ES-I3 (cell line): ENCODE data around the gene ITK.

ENCODE experiments used
- H3K36me3 ChIP-seq: 2 replicates; pipeline ENCODE4 v1.6.1; 2013; ENCODE audit warnings: mild to moderate bottlenecking, low read length, control low read depth, moderate library complexity; ENCODE audit not compliant: insufficient read depth
- H3K4me1 ChIP-seq: 2 replicates; pipeline ENCODE4 v1.6.1; 2013; ENCODE audit warnings: mild to moderate bottlenecking, control low read depth, low read length; ENCODE audit not compliant: insufficient read depth
- H3K9ac ChIP-seq: 2 replicates; pipeline ENCODE4 v1.6.1; 2013; ENCODE audit warnings: low read depth, mild to moderate bottlenecking, low read length, moderate library complexity
- H3K9me3 ChIP-seq: 2 replicates; pipeline ENCODE4 v1.6.1; 2013; ENCODE audit warnings: mild to moderate bottlenecking, low read length, moderate library complexity; ENCODE audit not compliant: control insufficient read depth, insufficient read depth

The ITK gene

GRCh38 chr5:157266286-157267007 is 85.8 kb downstream of the ITK start:
- H3K4me1 ChIP-seq = peaks cover 25% of the 10 kb centered on the region
- H3K9me3 ChIP-seq = no peaks in the 10 kb centered on the region
- H3K9ac ChIP-seq = peak overlapping the region; percentile 74
- no peaks in the 10 kb centered on the region for H3K36me3 ChIP-seq

GRCh38 chr5:157267025-157267424 is 86.4 kb downstream of the ITK start:
- Histone ChIP-seq H3K36me3 (0 out of 2 replicates have a peak, but pooled peaks cover 3% of the 10 kb centered on the region), H3K9me3 (no peaks in the 10 kb centered on the region), H3K4me1 (peaks cover 25% of the 10 kb centered on the region), H3K9ac (peak overlapping the region; percentile 74)

DNA sequence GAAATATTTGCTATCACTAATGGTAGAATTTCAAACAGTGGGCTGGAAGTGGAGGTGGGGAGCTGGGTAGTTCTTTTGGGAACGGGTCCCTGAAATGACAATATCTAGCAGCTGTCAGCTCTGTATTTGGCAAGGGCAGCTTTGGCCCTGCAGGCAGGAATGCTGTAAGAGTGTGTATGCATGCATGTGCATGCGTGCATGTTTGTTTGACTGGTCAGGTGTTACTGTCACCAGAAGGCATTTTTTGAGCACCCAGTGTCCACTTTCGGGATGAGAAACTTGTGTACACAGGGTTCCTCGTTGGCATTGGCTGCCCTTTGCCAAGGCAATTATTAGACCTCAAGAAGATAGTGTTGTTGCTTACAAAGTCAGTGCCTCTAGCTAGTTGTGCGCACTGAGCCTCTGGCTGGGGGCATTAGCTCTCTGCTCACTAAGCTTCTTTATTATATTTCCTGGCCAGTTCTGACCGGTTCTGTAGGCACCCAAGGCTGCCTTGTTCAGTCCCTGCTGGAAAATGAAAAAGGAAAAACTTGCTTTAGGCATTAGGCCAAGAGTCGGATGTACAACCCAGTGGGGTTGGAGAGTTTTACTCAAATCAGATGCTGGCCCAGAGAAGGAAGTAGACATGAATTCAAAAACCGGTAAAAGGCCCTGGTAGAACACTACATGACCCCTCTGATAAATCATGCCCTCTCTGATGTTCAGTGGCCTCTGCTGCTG is 87.3 kb downstream of the ITK start:
- no peaks in the 10 kb centered on the region for H3K9me3 ChIP-seq
- no peak overlapping the region for H3K9ac ChIP-seq
- H3K36me3 ChIP-seq = 0 out of 2 replicates have a peak, but pooled peaks cover 3% of the 10 kb centered on the region
- H3K4me1 ChIP-seq = peaks cover 25% of the 10 kb centered on the region

DNA sequence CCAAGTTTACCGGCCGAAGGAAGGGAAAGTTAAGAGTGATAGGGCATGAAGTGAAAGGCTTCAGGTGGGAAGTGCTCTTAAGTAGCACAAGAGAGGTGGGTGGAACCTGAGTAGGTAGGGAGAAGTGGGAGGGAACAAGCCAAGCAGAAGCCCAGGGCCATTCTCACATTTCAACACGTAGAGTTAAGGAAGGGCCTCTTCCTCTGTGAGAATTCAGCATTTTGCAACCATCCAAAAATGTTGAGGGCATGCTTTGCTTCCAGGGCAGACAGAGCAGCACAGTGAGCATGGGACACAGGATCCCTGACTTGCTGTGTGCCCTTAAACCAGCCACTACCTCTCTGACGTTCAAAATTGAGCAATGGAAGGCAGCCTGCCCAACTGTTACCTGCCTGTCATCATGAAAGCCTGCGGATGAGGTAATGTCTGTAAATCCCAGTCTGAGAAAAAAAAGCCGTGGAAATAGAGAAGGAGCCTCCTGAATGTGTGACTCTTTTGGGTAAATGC is 88.6 kb downstream of the ITK start:
- Histone ChIP-seq H3K36me3 (0 out of 2 replicates have a peak, but pooled peaks cover 3% of the 10 kb centered on the region), H3K9me3 (no peaks in the 10 kb centered on the region), H3K4me1 (peaks cover 25% of the 10 kb centered on the region), H3K9ac (no peak overlapping the region)

DNA sequence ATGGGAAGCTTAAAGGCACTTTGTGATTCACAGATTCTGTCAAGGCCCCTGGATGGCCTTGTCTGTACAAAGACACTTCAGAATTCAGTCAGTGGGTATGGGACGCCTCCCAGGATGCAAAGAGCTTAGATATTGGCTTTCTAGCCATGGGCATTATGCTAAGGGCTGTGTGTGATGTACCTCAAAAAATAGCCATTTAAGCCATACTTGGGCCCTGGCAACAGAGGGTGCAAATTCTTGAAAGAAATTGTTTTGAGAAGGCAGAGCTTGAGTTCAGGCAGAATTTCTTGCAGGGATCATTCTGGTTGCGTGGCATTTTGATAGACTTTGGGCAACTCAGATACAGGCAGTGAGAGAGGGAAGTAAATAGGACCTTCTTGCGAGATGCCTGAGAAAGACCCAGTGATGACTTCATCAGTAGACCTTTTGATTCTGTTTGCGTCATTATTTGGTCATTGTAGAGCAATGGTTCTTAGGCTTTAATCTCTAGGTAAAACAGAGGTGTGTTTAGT is 89.2 kb downstream of the ITK start:
- Histone ChIP-seq H3K9me3 (no peaks in the 10 kb centered on the region), H3K4me1 (peaks cover 25% of the 10 kb centered on the region), H3K36me3 (0 out of 2 replicates have a peak, but pooled peaks cover 3% of the 10 kb centered on the region), H3K9ac (no peak overlapping the region)

DNA sequence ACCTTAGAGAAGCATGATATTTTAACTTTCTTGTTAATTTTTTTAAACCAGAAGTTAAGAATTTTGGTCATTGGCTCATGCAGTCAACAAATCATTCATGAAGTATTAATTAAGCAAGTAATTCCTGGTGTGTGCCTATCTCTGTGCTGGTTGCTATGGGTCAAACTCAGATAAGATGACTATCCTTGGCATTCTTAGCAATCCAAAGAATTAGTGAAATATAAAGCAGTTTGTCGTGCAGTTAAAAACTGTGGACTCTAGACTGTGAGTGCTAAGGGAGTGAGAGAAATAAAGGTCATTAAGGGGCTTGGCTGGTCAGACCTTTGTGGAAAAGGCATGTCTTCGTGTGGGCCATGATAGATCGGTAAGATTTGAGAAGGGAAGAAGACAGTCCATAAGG is 90.1 kb downstream of the ITK start:
- Histone ChIP-seq H3K4me1 (peaks cover 25% of the 10 kb centered on the region), H3K9ac (no peak overlapping the region), H3K36me3 (0 out of 2 replicates have a peak, but pooled peaks cover 3% of the 10 kb centered on the region), H3K9me3 (no peaks in the 10 kb centered on the region)

- 0 out of 2 replicates have a peak, but pooled peaks cover 3% of the 10 kb centered on the region for H3K36me3 ChIP-seq
- no peaks in the 10 kb centered on the region for H3K9me3 ChIP-seq
- no peak overlapping the region for H3K9ac ChIP-seq
- peaks cover 25% of the 10 kb centered on the region for H3K4me1 ChIP-seq
These were observed 91.2 kb downstream of the ITK start for GRCh38 chr5:157271740-157272271.

- no peaks in the 10 kb centered on the region for H3K9me3 ChIP-seq
- 0 out of 2 replicates have a peak, but pooled peaks cover 3% of the 10 kb centered on the region for H3K36me3 ChIP-seq
- H3K9ac ChIP-seq = no peak overlapping the region
- peaks cover 13% of the 10 kb centered on the region for H3K4me1 ChIP-seq
These were observed 92.5 kb downstream of the ITK start for GRCh38 chr5:157273131-157273556.

DNA sequence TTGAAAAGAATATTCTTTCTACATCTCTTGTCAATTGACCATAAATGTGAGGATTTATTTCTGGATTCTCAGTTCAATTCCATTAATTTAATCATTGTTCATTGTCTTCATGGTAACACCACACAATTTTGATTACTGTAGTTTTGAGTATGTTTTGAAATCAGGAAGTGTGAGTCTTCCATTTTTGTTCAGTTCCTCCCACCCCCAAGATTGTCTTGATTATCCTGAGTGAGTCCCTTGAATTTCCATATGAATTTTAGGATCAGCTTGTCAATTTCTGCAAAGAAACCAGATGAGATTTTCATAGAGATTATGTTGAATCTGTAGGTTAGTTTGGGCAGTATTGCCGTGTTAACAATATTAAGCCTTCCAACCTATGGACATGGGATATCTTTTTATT is 94.8 kb downstream of the ITK start:
- Histone ChIP-seq H3K9ac (no peak overlapping the region), H3K4me1 (no peaks in the 10 kb centered on the region), H3K36me3 (0 out of 2 replicates have a peak, but pooled peaks cover 3% of the 10 kb centered on the region), H3K9me3 (no peaks in the 10 kb centered on the region)

- H3K4me1 ChIP-seq = no peaks in the 10 kb centered on the region
- H3K9me3 ChIP-seq = no peaks in the 10 kb centered on the region
- no peaks in the 10 kb centered on the region for H3K36me3 ChIP-seq
- no peak overlapping the region for H3K9ac ChIP-seq
These were observed 97.8 kb downstream of the ITK start for GRCh38 chr5:157278319-157279037.

DNA sequence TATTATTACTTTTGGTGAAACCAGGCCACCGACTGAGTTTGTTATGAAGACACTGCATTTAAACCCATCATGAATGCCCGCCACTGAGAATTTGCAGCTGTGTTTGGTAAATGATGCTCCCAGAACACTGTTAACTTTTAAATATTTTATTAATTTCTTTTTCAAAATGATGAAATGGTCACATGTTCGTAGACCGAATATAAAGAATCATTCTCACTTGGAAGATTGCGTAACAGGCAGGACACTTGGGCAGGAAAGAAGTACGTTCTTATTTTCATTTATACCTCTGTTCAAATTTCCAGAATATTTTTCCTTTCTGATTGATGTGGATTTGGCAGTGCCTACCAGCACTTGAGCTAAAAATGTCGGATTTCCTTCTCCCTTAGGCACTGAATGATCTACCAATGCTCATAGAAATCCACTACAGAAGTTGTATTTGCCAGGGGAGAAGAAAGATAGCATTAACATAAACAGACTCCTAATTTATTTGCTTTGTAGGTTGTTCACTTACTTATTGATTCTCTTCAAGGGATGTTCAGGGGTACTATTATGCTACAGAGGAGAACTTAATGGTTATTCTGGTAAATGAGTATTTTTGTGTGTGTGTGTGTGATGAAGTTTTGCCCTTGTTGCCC is 99.1 kb downstream of the ITK start:
- no peaks in the 10 kb centered on the region for H3K4me1 ChIP-seq
- no peaks in the 10 kb centered on the region for H3K9me3 ChIP-seq
- H3K36me3 ChIP-seq = no peaks in the 10 kb centered on the region
- no peak overlapping the region for H3K9ac ChIP-seq

- Histone ChIP-seq H3K9ac (no peak overlapping the region), H3K4me1 (no peaks in the 10 kb centered on the region), H3K9me3 (no peaks in the 10 kb centered on the region), H3K36me3 (no peaks in the 10 kb centered on the region)
These were observed 100.3 kb downstream of the ITK start for GRCh38 chr5:157280927-157281326.

GRCh38 chr5:157282150-157282549 is 101.5 kb downstream of the ITK start:
- Histone ChIP-seq H3K9ac (no peak overlapping the region), H3K36me3 (peaks cover 5% of the 10 kb centered on the region; the same call in 1 of the 2 replicates), H3K4me1 (no peaks in the 10 kb centered on the region)

More at GRCh38 chr5:157282150-157282549, 101.5 kb downstream of the ITK start:
- H3K9me3 ChIP-seq = no peaks in the 10 kb centered on the region
